NCI-H2227 treated with DMSO at 0.1 percent for 48 hours (cell line): ENCODE results near the gene SCYGR4.

Source experiments
- DNase-seq: peaks from one replicate; lab custom pipeline; 2025; lab: John Stamatoyannopoulos, UW

SCYGR4 gene

DNA sequence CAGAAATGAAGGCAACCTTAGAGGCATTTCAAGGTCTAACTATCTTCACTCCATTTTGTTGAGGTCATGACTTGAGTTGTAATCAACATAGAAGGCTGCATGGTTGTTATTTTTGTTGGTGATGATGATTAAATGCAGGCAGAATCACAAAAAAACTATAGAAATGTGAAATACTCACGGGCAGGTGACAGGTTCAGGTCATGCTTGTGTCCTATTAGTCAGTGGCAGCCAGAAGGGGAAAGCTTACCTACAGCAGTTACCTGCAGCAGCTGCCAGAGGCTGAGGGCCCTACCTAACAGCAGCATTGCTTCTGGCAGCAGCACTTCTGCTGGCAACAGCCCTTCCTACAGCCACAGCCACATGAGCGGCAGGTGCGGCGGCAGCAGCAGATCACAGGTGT is 3.1 kb upstream of the SCYGR4 start:
- no peak for DNase-seq

DNA sequence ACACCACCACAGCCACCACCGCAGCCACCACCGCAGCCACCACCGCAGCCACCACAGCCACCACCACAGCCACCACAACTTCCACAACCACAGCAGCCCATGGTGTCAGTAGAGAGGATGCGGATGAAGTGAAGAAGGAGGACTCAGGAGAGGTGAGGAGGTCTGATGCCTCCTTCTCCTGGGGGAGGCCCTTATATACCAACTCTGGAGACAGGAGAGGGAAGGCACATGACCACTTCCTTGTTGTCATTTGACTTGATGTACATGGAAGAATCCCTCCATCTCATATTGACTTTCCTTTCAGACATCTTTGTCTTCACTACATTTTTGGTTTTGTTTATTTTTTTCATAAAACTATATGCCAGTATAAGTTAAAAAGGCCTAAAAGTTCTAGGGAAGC is 2.6 kb upstream of the SCYGR4 start, which contains the start of gene SCYGR3:
Gene SCYGR3 (minus strand): TSS at position 101 of the 400 bp plus-strand sequence. CDS start 0 bp downstream, at position 101.
- DNase-seq: no peak

DNA sequence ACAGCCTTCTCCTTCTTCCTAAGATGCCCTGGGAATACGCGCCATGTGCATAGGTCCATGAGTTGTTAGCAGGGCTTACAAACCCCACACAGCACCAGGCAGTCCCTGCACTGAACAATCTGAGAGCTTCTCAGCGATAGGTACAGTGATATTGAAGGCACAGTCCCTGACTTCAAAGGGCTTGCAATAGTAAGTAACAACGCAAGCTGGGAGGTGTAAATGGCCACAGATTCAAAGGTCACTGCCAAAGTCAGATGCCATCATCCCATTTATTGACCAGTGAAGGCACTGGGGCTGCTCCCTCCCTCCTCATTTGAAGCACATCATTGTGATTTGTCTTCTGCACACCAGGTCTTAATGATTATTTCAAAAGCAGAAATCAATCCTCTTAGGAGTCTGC is 2.1 kb upstream of the SCYGR4 start:
- DNase-seq: no peak

DNA sequence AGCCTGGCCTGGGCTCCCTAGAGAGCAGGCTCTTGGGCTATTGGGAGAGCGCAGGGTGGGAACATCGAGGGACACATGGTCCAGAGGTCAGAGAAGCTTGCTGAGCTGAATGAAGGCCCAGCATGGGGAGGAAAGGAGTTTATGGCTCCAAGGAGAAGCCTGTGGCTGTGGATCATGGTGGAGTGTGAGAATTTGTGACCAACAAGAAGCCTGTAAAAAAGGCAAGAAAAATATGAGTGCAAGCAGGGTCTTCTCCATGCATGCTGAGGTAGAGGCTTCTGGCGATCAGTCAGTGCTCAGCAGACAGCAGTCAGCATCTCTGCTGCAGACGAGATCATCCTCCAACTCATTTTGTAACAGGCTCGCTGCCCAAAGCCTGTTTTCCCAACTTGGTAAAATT is 1.4 kb upstream of the SCYGR4 start:
- no peak for DNase-seq

DNA sequence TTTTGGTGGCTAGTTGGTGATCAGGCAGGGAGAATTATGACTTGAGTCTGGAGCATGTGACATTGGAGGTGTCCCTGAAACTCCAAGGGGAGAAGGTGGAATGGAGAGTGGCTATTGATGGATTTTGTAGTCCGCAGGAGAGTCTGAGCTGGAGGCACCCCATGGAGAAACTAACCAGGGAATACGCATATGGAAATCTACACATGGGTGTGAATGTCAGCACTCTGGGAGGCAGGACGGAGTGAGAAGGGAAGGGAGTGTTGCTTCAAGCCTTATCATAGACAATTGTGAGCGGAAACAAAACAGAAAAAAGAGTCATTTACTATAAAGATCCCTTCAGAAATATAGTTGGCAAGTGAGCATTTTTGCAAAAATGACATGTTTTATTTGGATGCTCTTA is 667 bp upstream of the SCYGR4 start:
- DNase-seq: no peak

DNA sequence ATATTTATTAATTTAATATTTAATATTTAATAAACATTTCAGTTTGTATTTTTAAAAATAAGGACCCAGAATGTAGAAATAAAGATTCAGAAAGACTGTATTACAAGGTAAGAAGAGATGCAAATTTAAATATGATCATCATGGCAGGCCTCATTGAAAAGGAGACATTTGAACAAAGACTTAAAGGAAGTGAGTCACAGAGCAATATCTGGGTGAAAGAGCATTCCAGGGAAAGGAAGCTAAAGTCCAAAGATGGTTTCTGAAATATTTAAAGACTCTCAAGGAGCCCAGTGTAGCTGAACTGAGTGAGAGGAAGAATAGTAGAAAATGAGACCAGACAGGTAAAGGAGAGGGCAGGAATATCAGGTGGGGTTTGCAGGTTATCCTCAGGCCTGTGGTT is 5.9 kb downstream of the SCYGR4 start:
- DNase-seq: no peak

DNA sequence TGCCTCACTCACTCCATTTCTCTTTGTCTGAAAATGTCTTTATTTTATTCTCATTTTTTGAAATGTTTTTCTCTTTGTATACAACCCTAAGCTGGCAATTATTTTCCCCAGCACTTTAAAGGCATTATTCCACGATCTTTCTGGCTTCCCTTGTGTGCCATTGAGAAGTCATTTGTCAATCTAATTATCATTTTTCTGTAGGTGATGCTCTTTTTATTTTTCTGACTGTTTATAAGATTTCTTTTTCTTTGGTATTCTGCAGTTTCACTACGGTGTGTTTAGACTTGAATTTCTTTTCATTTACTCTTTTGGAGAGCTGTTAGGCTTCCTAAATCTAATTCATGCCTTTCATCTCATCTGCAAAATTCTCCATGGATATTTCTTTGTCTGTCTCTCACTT is 8.1 kb downstream of the SCYGR4 start:
- DNase-seq: no peak

DNA sequence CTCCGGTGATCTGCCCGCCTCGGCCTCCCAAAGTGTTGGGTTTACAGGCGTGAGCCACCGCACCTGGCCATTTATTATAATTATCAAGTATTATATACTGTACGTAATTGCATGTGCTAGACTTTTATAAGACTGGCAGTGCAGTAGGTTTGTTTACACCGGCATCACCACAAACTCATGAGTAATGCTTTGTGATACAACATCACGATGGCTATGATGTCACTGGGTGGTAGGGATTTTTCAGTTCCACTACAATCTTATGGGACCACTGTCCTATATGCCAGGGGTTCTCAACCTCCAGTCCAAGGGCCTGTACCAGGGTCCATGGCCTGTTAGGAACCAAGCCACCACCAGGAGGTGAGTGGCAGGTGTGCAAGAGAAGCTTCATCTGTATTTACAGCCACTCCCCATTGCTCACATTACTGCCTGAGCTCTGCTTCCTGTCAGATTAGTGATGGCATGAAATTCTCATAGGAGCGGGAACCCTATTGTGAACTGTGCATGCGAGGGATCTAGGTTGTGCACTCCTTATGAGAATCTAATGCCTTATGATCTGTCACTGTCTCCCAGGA is 9.4 kb downstream of the SCYGR4 start:
- no peak for DNase-seq

DNA sequence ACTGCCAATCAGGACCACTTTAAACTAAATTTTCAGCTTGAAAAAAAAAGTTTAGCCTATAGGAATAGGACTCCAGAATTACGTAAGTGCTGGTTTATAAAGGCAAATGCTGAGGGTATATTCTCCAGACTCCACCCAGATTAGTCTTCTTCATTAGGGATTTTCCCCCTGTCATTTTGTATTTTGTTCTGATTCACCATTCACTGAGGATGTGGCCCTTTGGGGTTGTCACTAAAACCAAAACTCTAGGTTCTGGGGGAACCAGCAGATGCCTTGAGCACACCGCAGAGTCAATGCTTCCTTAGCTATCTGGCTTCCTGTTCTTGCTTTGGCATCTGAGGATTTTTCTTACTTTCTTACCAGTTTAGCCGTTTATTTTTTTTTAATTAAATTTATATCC is 10.5 kb downstream of the SCYGR4 start:
- no peak for DNase-seq

DNA sequence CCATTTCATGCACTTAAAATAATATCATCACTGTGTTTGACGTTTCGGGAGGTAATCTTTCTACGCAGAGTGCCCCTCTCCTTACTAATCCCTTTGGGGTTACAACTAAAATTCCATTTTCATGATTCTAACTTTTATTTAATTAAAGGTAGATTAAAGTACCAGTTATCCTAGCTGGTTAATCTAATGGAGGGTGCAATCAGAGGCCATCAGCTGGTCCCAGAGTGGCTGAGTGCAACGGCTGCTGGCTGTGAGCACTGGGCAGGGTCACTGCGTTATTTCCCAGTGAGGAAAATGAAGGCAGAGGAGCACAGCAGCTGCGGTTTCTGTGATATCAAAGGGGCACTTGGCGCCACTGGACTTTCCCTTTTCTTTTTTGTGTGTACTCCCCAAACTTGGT is 12.1 kb downstream of the SCYGR4 start:
- no peak for DNase-seq

DNA sequence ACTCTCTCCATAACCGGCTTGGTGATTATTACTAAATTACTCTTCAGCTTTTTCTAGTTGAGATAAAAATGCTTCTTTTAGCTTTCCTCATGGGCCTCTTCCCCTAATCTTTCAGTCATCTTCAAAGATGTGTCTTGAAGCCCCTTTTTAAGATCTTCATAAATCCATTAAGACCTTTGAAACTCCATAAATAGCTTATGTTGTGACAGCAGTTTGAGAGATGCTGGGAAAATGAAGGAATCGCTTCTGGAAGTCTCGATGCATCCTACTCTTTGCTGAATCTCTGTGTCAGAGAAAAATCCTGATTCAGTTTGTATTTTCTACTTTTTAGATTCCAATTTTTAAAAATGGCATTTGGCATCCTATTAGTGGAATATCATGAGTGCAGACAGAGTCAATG is 13.0 kb downstream of the SCYGR4 start:
- no peak for DNase-seq

DNA sequence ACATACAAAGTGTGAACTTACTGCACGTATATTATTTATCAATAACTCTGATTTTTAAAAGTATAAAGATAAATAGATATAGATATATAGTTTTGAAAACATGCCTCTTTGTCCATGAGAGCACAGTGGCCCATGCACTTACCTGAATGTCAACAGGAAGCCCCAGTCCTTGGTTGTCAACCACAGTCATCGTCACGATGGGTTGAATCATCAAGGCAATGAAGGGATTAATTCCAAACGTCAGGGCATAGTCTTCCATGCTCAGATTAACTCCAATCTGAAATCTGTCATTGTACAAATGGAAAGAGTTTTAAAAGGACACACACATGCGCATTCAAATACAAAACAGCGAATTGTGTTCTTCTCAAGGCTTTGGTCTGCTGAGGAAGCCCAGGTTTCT is 15.5 kb downstream of the SCYGR4 start:
- no peak for DNase-seq

DNA sequence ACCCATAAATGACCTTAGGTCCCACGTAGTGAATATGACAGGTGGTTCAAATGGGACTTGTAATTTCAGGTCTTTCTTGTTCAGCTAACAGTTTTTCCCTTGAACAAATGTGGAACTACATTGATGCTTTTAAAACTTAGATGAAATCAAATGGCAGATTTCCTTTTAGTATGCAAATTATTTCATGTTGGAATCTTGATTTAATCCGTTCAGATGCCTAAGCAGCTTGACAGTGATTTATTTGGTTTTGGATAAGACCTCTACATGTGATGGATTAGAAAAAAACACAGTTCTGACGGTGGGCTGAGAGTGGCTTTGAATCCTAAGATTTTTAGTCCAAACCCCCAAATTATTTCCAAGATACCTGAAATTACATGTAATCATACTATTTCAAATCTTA is 16.9 kb downstream of the SCYGR4 start:
- DNase-seq: no peak

DNA sequence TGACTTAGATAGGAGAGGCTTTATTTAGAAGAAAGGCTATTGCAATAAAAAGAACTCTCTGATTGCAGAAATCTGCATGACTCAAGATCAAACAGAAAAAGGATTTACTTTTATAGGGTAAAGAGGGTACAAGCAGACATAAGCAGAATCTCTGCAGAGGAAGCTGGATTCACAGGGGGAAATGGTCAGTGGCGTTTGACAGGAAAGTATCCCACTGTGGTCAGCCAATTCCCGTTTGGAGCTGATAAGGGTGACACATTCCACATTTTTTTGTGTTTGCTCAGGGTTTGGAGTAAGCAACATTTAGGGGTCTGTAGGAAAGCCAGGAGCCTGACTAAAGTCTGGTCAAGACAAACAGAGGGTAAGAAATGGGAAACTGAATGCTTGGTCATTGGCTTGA is 25.4 kb downstream of the SCYGR4 start:
- DNase-seq: no peak

DNA sequence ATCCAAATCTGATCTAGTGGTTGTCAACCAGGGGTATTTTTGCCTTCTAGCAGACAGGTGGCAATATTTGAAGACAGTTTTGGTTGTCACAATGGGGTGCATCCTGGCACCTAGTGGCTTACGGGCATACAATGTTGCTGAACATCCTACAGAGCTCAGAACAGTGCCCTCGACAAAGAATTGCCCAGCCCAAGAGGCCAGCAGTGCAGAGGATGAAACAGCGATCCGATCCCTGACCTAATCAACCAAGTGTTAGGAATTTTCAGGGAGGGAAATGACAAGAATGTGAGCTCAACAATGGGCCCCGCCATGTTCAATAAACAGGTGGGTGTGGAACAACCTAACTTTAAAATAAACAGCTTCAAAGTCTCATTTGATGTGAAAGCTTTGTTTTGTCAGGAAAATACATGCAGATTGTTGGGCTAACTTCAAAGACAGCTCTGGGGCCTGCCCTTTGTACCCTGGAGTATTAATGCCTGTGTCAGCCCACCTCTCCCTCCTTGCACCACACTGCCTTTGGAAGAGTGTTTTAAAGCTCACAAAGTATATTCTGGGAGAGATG is 26.8 kb downstream of the SCYGR4 start:
- no peak for DNase-seq

DNA sequence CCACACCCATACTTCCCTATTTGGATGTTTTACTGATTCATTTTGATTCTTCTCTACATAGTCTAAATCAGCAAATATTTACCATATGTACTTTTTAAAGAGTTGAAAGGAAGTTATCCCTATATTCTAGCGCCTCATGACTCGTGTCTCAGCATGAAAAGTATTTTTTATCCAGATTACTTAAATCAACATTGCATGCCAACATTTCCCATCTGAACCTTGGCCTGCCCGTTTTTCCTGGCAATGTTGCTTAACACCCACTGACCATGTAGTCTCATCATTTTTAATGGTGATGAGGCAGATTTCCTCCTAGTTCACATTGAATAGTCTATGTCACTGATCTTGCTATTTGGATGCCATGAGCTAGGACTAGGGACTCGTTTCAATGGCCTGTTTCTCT is 36.1 kb downstream of the SCYGR4 start:
- DNase-seq: no peak

DNA sequence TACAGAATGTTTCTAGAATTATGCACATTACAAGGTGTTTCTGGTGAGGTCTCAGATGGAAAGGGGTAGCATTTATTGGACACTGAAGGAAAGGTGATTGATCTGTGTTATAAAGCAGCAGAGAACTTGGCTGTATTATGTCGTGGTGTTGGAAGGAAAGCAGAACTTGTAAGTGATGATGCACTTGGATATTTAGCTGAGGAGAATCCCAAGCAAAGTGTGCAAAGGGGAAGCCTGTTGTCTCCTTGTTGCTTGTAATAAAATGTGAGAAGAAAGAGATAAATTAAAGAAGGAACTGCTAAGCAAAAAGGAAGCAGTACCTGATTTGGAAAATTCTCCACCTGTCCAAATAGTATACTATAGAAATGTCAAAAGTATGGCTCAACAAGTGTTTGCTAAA is 37.1 kb downstream of the SCYGR4 start:
- no peak for DNase-seq

DNA sequence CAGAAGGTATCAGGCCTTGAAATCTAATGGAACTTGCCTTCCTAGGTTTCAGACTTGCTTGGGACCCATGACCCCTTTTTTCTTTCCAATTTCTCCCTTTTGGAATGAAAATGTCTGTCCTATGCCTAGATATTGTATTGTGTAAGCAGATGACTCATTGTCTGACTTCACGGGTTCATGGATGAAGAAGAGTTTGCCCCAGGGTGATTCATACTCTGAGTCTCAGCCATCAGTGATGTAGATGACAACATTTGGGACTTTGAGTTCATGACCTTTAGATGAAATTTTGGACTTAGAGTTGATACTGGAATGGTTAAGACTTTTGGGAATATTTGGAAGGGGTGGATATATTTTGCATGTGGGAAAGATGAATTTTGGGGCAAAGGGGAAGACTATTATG is 38.2 kb downstream of the SCYGR4 start:
- no peak for DNase-seq

DNA sequence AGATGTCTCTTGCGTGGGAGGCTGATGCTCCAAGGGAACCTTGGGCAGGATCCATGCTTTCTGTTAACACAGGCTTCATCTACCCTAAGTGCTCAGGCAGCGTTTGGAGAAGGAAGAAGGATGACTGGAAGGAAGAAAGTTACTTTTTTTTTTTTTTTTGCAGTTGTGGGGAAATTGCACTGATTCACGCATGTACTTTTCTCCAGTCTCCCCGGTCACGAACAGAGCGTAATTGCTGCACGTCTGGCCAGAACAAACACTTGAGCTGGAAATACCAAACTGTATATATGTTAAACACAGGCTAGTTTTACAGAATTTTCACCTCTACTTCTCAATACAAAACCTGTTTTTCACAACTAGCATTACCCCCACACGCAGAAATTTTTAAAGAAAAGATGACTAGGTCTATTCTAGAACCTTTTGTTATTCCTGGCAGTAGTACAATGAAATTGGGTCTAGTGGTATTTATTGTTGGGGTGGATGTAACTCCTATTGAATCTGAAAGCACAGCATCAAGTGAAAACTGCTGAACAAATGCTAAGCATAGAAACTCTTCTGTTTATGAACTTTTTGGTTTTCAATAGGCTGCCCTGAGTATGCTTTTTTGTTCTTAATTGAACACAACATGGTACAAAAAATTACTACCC is 40.0 kb downstream of the SCYGR4 start:
- no peak for DNase-seq

DNA sequence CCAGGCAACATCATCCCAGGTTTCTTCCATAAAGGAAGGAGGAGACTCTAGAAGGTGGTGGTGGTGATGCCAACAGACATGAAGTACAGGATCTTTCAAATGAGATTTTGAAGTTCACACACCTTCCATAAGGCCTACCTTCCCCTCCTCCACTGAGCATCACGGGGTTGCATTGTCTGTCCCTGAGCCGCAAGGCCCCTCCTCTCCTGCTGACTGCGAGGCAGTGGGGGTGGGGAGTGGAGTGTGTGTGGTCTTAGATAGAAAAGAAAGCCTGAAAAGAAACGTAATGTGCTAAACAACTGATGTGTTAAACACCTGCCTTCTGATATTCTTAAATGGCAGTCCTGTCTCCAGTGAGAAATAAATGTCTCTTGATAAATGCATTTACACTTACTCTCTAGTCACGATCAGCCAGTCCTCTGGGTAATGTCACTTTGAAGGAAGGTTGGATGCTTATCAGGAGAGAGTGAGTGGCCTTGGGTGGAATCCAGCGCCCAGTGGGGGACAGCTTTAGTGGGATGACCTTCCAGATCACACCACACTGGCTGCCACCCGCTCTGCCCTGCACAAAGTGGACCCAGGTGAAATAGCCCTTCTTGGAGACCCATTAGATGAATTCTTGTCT is 43.8 kb downstream of the SCYGR4 start:
- DNase-seq: no peak

DNA sequence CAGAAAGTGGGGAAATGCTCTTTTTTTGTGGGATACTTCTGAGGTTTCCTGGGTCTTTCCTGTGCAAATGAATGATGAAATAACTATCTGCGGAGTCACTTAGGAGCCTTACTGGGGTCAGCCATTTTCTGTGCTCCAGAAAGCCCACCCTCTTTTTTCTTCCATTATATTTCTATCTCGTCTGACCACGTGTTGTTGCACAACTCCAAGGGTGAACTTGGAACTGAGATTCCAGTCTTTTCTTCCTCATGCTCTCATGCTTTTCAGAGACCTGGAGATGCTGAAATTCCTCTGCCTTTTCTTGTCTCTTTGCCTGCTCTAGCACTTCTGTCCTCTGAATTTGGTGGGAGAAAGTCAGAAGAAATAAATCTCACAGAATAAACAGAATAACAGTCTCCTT is 44.5 kb downstream of the SCYGR4 start:
- DNase-seq: no peak

DNA sequence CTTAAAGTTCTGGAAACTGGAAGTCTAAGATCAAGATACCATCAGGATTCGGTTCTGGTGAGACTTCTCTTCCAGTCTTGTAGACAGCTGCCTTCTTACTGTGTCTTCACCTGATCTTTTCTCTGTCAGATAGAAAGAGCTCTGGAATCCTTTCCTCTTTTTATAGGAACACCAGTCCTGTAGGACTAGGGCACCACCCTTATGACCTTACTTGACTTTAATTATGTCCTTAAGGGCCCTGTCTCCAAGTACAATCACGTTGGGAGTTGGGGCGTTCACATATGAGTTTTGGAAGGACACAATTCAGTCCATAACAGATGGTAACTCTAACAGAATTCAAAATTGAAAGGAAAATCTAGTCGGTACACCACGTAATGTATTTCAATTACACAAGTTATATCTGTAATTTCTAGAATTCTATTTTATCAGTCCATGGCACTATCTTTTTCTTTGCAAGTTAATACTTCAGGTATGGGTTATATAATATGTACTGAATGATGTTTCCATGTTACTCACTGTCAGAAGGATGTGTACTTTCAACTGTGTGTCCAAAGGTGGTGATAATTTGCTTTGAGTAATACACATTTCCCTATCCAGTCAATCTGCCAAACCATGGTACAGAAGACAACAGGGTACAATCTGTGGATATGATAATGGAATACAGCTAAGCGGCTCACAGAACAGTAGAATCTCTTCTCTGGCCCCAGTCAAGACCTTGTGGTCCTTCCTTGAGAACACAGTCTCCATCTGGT is 48.1 kb downstream of the SCYGR4 start:
- no peak for DNase-seq
